ENCODE results near the gene TFEB.

The TFEB gene

DNA sequence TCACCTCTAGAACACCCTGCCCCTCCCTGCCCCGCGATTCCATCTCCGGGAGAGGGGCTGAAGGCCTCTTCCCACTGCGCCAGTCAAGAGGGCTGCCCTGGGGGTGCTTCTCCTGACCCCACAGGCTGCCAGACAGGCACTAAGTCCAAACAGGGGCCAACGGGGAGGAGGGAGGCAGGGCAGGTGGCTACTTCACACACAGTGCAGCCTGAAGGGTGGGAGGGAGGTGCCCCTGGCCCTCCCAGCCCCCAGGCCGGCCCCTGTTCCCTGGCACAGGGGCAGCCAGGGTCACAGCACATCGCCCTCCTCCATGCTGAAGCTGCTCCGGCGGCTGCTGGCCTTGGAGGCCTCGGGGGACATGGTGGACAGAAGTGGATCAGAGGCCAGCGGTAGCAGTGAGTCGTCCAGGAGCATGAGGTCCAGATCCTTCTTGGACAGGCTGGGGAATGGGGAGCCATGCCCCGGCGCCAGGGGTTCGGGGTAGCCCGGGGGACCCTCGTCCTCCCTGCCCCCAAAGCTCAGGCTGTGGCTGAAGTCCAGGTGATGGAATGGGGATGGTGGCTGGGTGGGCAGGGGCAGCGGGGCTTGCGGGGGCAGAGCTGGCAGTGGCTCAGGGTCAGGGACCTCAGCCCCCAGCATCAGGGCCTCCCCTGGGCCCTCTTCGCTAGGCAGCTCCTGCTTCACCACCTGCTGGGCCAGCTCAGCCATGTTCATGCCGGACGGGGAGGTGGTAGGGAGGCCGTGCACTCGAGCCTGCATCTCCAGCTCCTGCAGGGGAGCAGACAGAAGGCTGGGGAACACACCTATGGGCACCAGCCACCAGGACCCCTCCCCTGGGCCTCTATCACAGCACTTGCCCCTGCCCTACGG lies 50.9 kb downstream of the TFEB start:
- no peak for TF ChIP-seq ZNF274 (IDR thresholded peaks at IDR 0.05; ENCODE audit: low read depth, low read length)
- H3K4me3 ChIP-seq (ENCODE audit: low read length): no peak overlapping the region

DNA sequence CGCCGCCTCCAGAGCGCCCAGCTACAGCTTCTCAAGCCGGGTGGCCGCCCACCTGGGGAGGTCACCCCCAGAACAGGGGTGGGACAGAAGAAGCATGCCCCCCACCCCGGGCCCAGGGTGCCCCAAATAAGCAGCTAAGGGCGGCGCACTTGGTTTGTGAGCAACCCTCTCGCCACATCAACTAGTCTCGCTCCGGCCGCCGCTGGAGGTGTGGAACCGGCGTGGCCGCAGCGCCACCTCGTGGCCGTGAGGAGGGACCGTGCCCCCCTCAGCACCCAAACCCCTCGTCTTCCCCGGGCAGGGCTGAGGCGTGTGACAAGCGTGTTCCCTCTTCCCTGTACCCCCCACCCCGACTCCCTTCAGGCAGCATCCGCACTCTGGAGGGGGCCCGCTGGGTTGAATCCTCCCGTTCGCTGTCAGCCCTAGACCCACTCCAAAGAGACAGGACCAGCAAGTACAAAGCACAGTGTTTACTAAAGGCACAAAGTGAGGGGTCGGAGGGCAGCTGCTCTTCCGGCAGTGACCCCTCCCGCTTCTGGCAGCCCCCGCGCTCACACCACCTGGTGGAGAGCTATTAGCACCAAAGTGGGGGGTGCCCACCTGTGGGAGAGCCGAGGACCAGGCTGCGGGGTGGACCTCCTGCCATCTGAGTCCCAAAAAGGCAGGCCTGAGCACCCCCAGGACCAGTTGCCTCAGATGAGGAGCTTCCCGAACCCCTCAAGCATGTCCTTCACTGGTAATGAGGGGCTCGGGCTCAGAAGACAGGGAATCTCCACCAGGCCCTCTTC lies 51.7 kb downstream of the TFEB start:
- no peak for TF ChIP-seq ZNF274 (IDR thresholded peaks at IDR 0.05; ENCODE audit: low read depth, low read length)
- H3K4me3 ChIP-seq (ENCODE audit: low read length): no peak overlapping the region

DNA sequence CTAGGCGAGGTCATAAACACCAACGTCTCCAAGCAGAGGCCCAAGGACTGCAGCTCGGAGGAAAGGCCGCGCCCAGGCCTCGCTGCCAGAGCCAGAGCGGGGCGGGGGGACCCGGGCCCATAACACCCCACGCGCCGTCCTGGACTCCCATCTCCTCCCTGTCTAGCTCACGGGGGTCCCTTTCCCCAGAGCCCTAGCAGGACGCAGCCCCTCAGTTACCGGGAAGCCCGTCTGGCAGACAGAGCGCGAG lies 52.2 kb downstream of the TFEB start:
- H3K4me3 ChIP-seq (ENCODE audit: low read length): no peak overlapping the region
- no peak for TF ChIP-seq ZNF274 (IDR thresholded peaks at IDR 0.05; ENCODE audit: low read depth, low read length)

DNA sequence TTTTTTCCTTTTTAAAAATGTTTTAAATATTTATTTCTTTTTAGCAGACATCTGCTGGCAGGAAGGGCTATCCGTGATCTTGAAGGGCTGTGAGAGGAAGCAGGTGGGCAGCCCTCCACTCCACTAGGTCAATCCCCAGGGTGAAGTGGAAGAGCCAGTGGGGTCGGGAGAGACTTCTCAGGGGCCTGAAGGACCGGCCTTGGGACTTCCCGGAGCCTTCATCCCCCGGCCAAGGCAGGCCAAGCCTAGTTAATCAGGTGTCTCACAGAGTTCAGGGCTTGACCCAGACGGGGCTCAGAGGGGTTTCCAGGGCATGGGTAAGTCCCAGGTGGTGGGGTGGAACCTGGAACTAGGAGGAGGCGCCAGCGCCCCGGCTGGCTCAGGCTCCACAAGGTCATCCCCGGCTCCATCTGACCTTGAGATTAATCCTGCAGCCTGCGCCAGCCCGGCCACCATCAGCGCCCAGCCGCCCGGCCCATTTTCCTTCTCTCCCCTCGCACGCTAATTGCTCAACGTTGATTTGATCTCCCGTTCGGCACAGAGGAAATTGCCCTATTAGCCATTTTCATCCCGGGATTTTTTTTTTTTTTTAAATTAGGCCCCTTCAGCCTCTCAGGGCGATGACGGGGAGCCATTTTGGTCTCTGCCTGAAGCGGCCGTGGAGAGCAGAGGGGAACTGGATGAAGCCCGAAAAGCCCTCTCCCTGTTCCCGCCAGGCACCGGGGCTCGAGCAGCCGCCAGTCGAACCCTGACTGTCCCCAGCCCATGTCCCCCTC lies 52.7 kb downstream of the TFEB start:
- H3K4me3 ChIP-seq (ENCODE audit: low read length): no peak overlapping the region

DNA sequence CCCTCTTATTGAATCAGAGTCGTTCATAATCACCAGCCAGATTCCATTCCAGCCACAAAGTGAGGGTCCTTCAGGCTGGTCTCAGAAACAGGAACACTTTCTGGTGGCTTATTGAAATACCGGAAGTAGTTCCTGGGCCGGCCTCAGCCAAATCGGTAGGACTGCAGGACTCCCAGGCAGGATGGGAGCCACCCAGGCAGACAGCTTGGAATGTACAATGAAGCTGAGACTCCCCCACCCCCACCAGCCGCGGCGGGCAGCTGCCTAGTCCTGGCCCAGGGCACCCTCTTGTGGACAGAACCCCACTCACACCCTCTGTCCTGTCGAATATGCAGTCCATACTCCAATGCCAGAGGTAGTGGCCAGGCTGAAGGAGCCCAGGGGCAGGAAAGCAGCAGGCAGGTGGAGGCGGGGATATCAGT lies 53.3 kb downstream of the TFEB start:
- H3K4me3 ChIP-seq (ENCODE audit: low read length): no peak overlapping the region

More for the DNA sequence above, 52.7 kb downstream of the TFEB start:
- TF ChIP-seq ZNF274 (IDR thresholded peaks at IDR 0.05; ENCODE audit: low read depth, low read length): no peak

DNA sequence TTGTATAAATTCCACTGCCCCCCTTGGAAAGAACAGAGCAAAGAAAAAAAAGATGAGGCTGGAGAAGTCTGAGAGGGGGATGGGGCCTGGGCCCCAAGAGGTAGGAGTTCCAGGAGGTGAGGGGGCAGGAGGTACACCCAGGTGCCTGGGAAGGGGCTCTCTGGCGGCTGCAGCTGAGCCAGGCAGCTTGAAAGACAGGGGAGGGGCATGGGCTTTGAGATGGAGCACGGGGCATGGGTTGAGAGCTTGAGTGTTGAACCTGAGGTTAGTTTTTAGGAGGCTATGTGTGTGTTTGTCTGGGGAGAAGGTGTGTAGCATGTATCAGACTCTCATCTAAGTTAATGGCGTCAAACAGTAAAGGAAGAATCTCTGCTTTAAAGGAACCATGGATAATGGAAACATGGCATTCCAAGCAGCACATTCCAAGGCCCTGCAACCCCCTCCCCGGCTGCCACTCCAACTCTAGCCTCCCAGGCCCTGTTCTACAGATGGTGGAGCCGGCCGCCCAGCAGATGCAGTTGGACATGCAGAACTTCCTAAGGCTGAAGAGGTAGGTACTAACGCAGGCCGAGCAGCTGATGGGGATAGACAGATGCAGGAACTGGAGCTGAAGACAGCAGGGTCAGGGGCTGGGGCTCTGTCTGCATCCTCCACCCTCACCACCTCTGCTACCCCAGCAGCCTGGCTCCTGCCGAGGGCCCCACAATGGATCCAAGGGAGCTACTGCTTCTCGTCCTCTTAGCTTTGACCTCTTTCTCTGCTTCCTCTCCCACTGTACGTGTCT lies 55.0 kb downstream of the TFEB start:
- no peak overlapping the region for H3K4me3 ChIP-seq (ENCODE audit: low read length)
- TF ChIP-seq ZNF274 (IDR thresholded peaks at IDR 0.05; ENCODE audit: low read depth, low read length): no peak

More for the DNA sequence above, 53.3 kb downstream of the TFEB start:
- TF ChIP-seq ZNF274 (IDR thresholded peaks at IDR 0.05; ENCODE audit: low read depth, low read length): no peak

DNA sequence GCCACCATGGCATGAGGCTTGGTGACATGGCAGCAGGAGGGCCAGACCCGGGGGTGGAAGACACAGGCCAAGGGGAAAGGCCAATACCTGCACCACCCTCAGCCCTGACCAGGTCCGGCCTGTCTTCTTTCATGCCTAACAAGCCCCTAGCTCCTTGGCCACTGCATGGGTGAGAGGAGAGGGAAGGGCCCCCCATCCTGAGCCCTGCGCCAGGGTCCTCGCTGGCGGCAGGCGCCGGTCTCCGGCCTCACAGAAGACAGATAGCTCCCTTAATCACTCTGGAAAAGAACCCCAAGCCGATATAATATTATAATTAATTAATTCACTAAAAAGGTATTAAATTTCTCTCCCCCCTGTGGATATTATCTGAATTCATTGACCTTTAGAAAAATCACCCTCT lies 55.7 kb downstream of the TFEB start:
- H3K4me3 ChIP-seq (ENCODE audit: low read length): no peak overlapping the region
- no peak for TF ChIP-seq ZNF274 (IDR thresholded peaks at IDR 0.05; ENCODE audit: low read depth, low read length)

DNA sequence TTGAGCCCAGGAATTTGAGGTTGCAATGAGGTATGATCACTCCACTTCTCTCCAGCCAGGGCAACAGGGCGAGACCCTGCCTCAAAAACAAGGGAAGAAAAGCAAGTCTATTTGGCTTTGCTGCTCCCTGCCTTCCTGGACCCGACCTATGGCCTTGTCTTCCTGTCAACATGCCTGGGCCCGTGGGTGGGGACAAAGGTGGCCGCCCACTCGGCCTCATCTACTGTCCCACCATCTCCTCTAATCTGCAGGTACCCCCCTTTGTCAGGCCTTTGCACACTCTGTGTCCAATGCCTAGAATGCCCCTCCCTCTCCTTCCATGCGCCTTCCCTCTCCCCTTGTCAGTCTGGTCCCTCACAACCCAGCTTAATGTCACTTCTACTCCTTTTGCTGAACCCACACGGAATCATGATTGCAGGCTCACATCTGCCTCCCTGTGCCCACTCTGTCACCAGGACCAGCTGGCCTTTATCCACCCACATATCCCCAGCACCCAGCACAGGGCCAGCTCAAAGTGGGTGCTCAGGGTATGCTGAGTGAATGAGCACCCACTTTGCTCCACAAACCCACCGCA lies 56.8 kb downstream of the TFEB start:
- no peak for TF ChIP-seq ZNF274 (IDR thresholded peaks at IDR 0.05; ENCODE audit: low read depth, low read length)
- no peak overlapping the region for H3K4me3 ChIP-seq (ENCODE audit: low read length)

DNA sequence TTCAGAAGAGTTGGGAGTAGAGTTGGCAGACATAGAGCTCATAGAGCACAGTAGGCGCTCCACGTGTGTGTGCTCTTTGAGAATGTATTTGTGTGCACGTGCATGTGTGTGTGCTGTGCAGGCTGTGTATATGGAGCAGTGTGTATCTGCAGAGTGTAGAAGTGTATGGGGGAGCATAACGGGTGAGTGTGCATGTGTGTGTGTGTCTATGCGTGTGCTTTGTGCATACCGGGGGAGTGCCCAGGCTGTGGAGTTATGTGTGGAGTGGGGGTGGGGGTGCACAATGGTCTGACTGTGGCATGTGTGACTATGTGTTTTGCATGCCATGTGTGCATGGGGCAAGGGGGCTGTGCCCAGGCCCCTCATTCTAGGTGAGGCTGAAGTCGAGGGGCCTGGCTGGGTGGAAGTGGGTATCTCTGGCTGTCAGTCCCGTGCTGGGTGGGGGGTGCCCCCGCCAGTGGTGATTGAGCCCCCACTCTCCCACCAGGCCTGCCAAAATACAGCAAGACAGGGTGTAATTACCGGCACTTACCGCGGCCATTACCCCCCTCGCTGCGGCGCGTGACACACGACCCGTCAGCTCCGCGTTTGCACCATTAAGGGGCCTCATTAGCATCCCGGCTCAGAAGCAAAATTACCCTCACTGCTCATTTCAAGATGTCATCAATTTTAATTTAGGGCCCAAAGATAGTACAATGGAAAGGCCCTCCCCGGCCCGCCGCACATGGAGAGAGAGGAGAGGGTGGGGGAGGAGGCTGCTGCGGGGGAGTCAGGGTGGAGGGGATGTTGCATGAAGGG lies 58.1 kb downstream of the TFEB start:
- no peak overlapping the region for H3K4me3 ChIP-seq (ENCODE audit: low read length)
- TF ChIP-seq ZNF274 (IDR thresholded peaks at IDR 0.05; ENCODE audit: low read depth, low read length): no peak

DNA sequence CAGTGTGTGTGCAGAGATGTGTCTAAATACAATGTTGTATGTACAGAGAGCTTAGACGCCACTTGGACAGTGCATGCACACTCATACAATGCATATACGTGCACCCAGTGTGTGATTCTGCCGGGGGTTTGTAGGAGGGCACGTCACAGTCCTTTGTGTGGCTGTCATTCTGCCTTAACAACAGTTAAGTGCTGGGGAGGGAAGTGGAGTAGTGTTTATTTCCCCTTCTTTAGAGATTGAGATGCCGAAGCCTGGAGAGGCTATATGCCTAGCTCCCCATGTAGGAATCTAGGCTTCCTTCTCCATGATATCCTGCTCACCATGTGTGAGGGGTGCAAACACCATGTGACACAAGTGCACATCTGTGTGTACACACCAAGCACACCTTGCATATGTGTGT lies 59.0 kb downstream of the TFEB start:
- no peak for TF ChIP-seq ZNF274 (IDR thresholded peaks at IDR 0.05; ENCODE audit: low read depth, low read length)
- H3K4me3 ChIP-seq (ENCODE audit: low read length): no peak overlapping the region

DNA sequence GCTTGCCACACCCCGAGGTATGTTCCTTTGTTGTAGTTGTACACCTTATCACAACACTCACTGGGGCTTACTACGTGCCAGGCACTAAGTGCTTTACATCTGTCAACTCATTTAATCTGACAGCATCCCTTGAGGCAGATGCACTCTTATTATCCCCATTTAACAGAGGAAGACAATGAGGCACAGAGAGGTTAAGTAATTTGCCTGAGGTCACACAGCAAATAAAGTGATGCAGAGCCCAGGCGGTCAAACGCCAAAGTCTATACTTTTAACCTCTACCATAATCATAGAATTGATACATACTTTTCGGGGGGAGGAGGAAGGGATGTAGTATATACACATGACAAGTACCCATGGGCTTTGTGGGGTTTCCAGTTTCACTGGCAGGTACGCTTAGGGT lies 59.4 kb downstream of the TFEB start:
- H3K4me3 ChIP-seq (ENCODE audit: low read length): no peak overlapping the region
- no peak for TF ChIP-seq ZNF274 (IDR thresholded peaks at IDR 0.05; ENCODE audit: low read depth, low read length)

DNA sequence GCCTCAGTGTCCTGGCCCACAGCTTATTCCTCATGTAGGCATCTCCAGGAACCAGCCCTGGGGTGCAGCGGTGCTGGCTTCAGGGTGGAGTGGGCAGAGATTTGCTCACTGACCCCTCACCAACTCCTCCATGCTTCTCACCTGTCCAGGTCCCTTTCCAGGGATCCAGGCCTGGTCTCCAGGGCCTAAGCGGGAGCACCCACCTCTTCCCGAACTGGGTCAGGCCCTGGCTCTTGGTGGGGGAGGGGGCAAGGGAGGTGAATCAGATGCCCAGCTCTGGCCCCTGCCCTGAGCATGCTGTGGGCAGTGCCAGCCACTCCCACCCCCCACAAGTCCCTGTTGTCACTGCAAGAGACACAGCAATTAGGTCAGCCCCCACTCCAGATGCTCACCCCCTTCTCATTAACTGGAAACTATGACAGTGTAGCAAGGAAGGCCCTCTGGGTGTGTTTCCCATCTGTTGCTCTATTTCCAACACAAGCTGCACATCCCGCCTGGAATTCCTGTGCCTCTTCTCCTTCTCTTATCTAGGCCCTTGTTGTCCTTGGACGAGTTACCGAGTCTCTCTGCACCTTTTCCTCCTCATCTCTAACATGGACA lies 60.1 kb downstream of the TFEB start:
- TF ChIP-seq ZNF274 (IDR thresholded peaks at IDR 0.05; ENCODE audit: low read depth, low read length): no peak
- H3K4me3 ChIP-seq (ENCODE audit: low read length): no peak overlapping the region
